Caco-2 (cell line): ENCODE data around the gene NPIPB13. TPM values are rescaled to one million over a fixed set of nuclear protein-coding genes. Genes with fewer than 3 reads are reported as not detected.
"Not testable (repeated sequence)": the region's sequence is repeated elsewhere in the genome, so short reads cannot be mapped to it uniquely, and the experiment has no call there.

Source experiments
- Bru-seq: library from RNA; stranded (reverse); fragments of 400-500 nt; gene quantifications from one replicate; lab custom pipeline; 2021; lab: Mats Ljungman, UMichigan
- BruChase-seq, 2 experiments: library from RNA; stranded (reverse); fragments of 400-500 nt; gene quantifications; one replicate each; lab custom pipeline; 2021; lab: Mats Ljungman, UMichigan
- BruUV-seq: library from RNA; stranded (reverse); fragments of 400-500 nt; replicated peaks from 2 replicates; lab custom pipeline; 2021; lab: Mats Ljungman, UMichigan
- CTCF ChIA-PET: fragments of 300-600 bp; sonication (Branson Sonifier 250); formaldehyde crosslinking; loops from one replicate; lab custom pipeline; 2022; ENCODE audit warnings: antibody characterized with exemption; lab: Charles Lee
- POLR2A ChIA-PET: fragments of 300-600 bp; sonication (Branson Sonifier 250); formaldehyde crosslinking; loops from one replicate; lab custom pipeline; 2022; ENCODE audit warnings: antibody characterized with exemption; lab: Charles Lee
- DNase-seq, 2 experiments: peaks; one replicate each; pipeline versions ENCODE4 v3.0.0 to v3.0.0-alpha.2; 2020 to 2022
- H3K27me3 ChIP-seq: replicated peaks from 2 replicates; pipeline ENCODE4 v1.6.0; 2011; ENCODE audit warnings: low read length; ENCODE audit not compliant: control insufficient read depth, insufficient read depth
- H3K36me3 ChIP-seq: 2 replicates; pipeline ENCODE4 v1.5.1; 2011; ENCODE audit warnings: low read length; ENCODE audit not compliant: control insufficient read depth, insufficient read depth
- H3K4me1 ChIP-seq: fragments of 250-450 bp; sonication (Bioruptor Pico); 2 replicates; pipeline ENCODE4 v1.5.1; 2020; ENCODE audit warnings: mild to moderate bottlenecking
- H3K4me3 ChIP-seq: 2 replicates; pipeline ENCODE4 v1.5.1; 2011; ENCODE audit warnings: low read depth, mild to moderate bottlenecking, control low read depth, low read length
- H3K9me3 ChIP-seq: fragments of 250-450 bp; sonication (Bioruptor Pico); 2 replicates; pipeline ENCODE4 v1.5.1; 2020; ENCODE audit warnings: mild to moderate bottlenecking, moderate library complexity
- H3K27ac Mint-ChIP-seq: one replicate; pipeline ENCODE4 v1.8.0; 2022; ENCODE audit warnings: mixed read lengths; ENCODE audit not compliant: unreplicated experiment
- H3K27me3 Mint-ChIP-seq: one replicate; pipeline ENCODE4 v1.8.0; 2022; ENCODE audit warnings: mixed read lengths; ENCODE audit not compliant: insufficient read depth, unreplicated experiment
- H3K36me3 Mint-ChIP-seq: one replicate; pipeline ENCODE4 v1.8.0; 2022; ENCODE audit warnings: mild to moderate bottlenecking, mixed read lengths; ENCODE audit not compliant: insufficient read depth, unreplicated experiment
- H3K4me1 Mint-ChIP-seq: one replicate; pipeline ENCODE4 v1.8.0; 2022; ENCODE audit warnings: low read depth, mixed read lengths; ENCODE audit not compliant: unreplicated experiment
- H3K4me3 Mint-ChIP-seq: one replicate; pipeline ENCODE4 v1.8.0; 2022; ENCODE audit warnings: mild to moderate bottlenecking, moderate library complexity, mixed read lengths; ENCODE audit not compliant: unreplicated experiment
- H3K9me3 Mint-ChIP-seq: one replicate; pipeline ENCODE4 v1.8.0; 2022; ENCODE audit warnings: mixed read lengths; ENCODE audit not compliant: unreplicated experiment
- intact Hi-C: fragments of 100-400 bp; cut with micrococcal nuclease; formaldehyde crosslinking; loops from one replicate; pipeline ENCODE4 v1.10.0; 2022; ENCODE audit not compliant: unreplicated experiment
- long read RNA-seq: library from polyadenylated mRNA; stranded (forward); transcript quantifications from one replicate; pipeline ENCODE4 v2.0.0, GENCODE V29; 2022
- total RNA-seq: library from RNA; stranded (reverse); gene quantifications from 2 replicates; pipeline ENCODE4 v1.2.3, GENCODE V29; 2022

The NPIPB13 gene
- total RNA-seq: 6.7 and 7.8 TPM in 2 replicates
- percentile 44 among the genes with signal in this experiment for Bru-seq, nascent RNA
- percentile 55 among the genes with signal in this experiment for BruChase-seq, experiment 1, labeled RNA remaining after a 2-hour chase
- BruChase-seq, experiment 2, labeled RNA remaining after a 6-hour chase: percentile 57 among the genes with signal in this experiment
- long read RNA-seq: 0 reads

GRCh38 chr16:30248379-30248778 lies at the start of gene NPIPB13:
NPIPB13 (minus strand) TSS chr16:30248479; CDS start chr16:30245573, 2,906 bp downstream.
- intact Hi-C loops, H3K9me3 Mint-ChIP-seq, BruUV-seq: not testable (repeated sequence)

GRCh38 chr16:30282357-30282756 lies 34.1 kb upstream of the NPIPB13 start:
- intact Hi-C loops, BruUV-seq, H3K27me3 Mint-ChIP-seq, H3K4me1 Mint-ChIP-seq, CTCF ChIA-PET, H3K27ac Mint-ChIP-seq, H3K4me1 ChIP-seq, H3K27me3 ChIP-seq, POLR2A ChIA-PET, H3K9me3 ChIP-seq, DNase-seq, H3K36me3 Mint-ChIP-seq, H3K36me3 ChIP-seq, H3K4me3 Mint-ChIP-seq, H3K9me3 Mint-ChIP-seq, H3K4me3 ChIP-seq: not testable (repeated sequence)

More at GRCh38 chr16:30248379-30248778, at the start of gene NPIPB13:
- DNase-seq, H3K27ac Mint-ChIP-seq, H3K4me1 ChIP-seq, H3K4me1 Mint-ChIP-seq, H3K27me3 ChIP-seq, H3K4me3 Mint-ChIP-seq, CTCF ChIA-PET, POLR2A ChIA-PET, H3K9me3 ChIP-seq, H3K36me3 Mint-ChIP-seq, H3K4me3 ChIP-seq, H3K36me3 ChIP-seq, H3K27me3 Mint-ChIP-seq: not testable (repeated sequence)

GRCh38 chr16:30278523-30278922 lies 30.2 kb upstream of the NPIPB13 start:
- intact Hi-C loops, H3K36me3 ChIP-seq, BruUV-seq, H3K4me3 Mint-ChIP-seq, CTCF ChIA-PET, DNase-seq, H3K27me3 ChIP-seq, H3K9me3 ChIP-seq, H3K36me3 Mint-ChIP-seq, H3K4me3 ChIP-seq, POLR2A ChIA-PET, H3K9me3 Mint-ChIP-seq, H3K27me3 Mint-ChIP-seq, H3K4me1 ChIP-seq, H3K4me1 Mint-ChIP-seq, H3K27ac Mint-ChIP-seq: not testable (repeated sequence)

- H3K27me3 Mint-ChIP-seq, H3K27me3 ChIP-seq, H3K4me1 Mint-ChIP-seq, H3K9me3 ChIP-seq, CTCF ChIA-PET, H3K4me3 ChIP-seq, BruUV-seq, DNase-seq, POLR2A ChIA-PET, H3K4me1 ChIP-seq, H3K27ac Mint-ChIP-seq, intact Hi-C loops, H3K36me3 ChIP-seq, H3K4me3 Mint-ChIP-seq, H3K36me3 Mint-ChIP-seq, H3K9me3 Mint-ChIP-seq: not testable (repeated sequence)
Measured at GRCh38 chr16:30217082-30217481, 31.2 kb downstream of the NPIPB13 start.

- H3K4me3 Mint-ChIP-seq, H3K9me3 Mint-ChIP-seq, H3K36me3 ChIP-seq, H3K36me3 Mint-ChIP-seq, H3K27me3 ChIP-seq, H3K27me3 Mint-ChIP-seq, H3K4me3 ChIP-seq, intact Hi-C loops, H3K9me3 ChIP-seq, BruUV-seq, H3K4me1 ChIP-seq, POLR2A ChIA-PET, H3K4me1 Mint-ChIP-seq, CTCF ChIA-PET, H3K27ac Mint-ChIP-seq, DNase-seq: not testable (repeated sequence)
Measured at GRCh38 chr16:30211414-30211813, 36.9 kb downstream of the NPIPB13 start.

- H3K27me3 ChIP-seq, H3K27me3 Mint-ChIP-seq, H3K4me3 ChIP-seq, H3K36me3 Mint-ChIP-seq, H3K4me1 Mint-ChIP-seq, H3K4me3 Mint-ChIP-seq, H3K4me1 ChIP-seq, H3K36me3 ChIP-seq, H3K9me3 Mint-ChIP-seq, intact Hi-C loops, BruUV-seq, POLR2A ChIA-PET, H3K27ac Mint-ChIP-seq, CTCF ChIA-PET, H3K9me3 ChIP-seq: not testable (repeated sequence)
- peak in 1 of 2 experiments; percentile 24 for DNase-seq
Measured at GRCh38 chr16:30209032-30209431, 39.2 kb downstream of the NPIPB13 start.

- H3K4me3 ChIP-seq, H3K27me3 ChIP-seq, H3K27ac Mint-ChIP-seq, H3K4me3 Mint-ChIP-seq, H3K27me3 Mint-ChIP-seq, H3K36me3 Mint-ChIP-seq, H3K4me1 ChIP-seq, H3K9me3 Mint-ChIP-seq, H3K4me1 Mint-ChIP-seq, CTCF ChIA-PET, BruUV-seq, intact Hi-C loops, H3K36me3 ChIP-seq, H3K9me3 ChIP-seq: not testable (repeated sequence)
- DNase-seq: peak in 1 of 2 experiments; percentile 26
- POLR2A ChIA-PET: interaction anchor here (0.6 kb wide), 1 partner anchor 95 kb away, joined by 3 read pairs; no protein-coding TSS in a partner anchor
Measured at GRCh38 chr16:30207063-30207704, 41.1 kb downstream of the NPIPB13 start.
